K562 (cell line): ENCODE measurements around the gene CISD2. TPM values are rescaled to one million over a fixed set of nuclear protein-coding genes. Genes with fewer than 3 reads are reported as not detected.
"Not testable (repeated sequence)": the region's sequence is repeated elsewhere in the genome, so short reads cannot be mapped to it uniquely, and the experiment has no call there.

ENCODE experiments used
- ATAC-seq: fragments of 200-7000 bp; cut with Tn5 transposase; 3 replicates; pipeline ENCODE4 v1.9.1; 2020; ENCODE audit warnings: moderate library complexity
- BruUV-seq: library from RNA; stranded (reverse); fragments of 400-500 nt; replicated peaks from 2 replicates; lab custom pipeline; 2021; lab: Mats Ljungman, UMichigan
- CTCF ChIA-PET: fragments of 300-600 bp; formaldehyde crosslinking; extraction: SDS; loops from one replicate; lab custom pipeline; 2021; ENCODE audit warnings: low intra/inter-chr PET ratio; lab: Yijun Ruan, JAX
- POLR2A ChIA-PET: fragments of 300-600, 350-650 bp; sonication (Branson Sonifier 250); formaldehyde crosslinking; extraction: SDS; loops from one replicate; lab custom pipeline; 2021; ENCODE audit warnings: antibody characterized with exemption, inconsistent platforms; lab: Yijun Ruan, JAX
- DNase-seq, 4 experiments: peaks; one replicate each; pipeline versions ENCODE4 v3.0.0 to v3.0.0-alpha.2; 2011 to 2018; ENCODE audit warnings: low spot score in 3 of 4, mixed read lengths in 3 of 4; ENCODE audit errors: extremely low read depth in 1 of 4
- FAIRE-seq: peaks from 2 replicates; lab custom pipeline; 2011; peaks lifted over from hg19 to GRCh38; lab: Jason Lieb, UNC
- H2AFZ ChIP-seq: 2 replicates; pipeline ENCODE4 v1.6.0; 2011; ENCODE audit warnings: low read depth, low read length, control low read depth, inconsistent platforms
- H3K27ac ChIP-seq: fragments of 200-600 bp; 3 replicates; pipeline ENCODE4 v1.8.0; 2011; ENCODE audit warnings: low read depth, mild to moderate bottlenecking, control low read depth, inconsistent platforms, low read length, moderate library complexity, mixed read lengths; ENCODE audit errors: extremely low read depth
- H3K27me3 ChIP-seq, 2 experiments: fragments of 300-600 bp in 1 of 2; 2 replicates in 1 of 2; 3 replicates in 1 of 2; pipeline versions ENCODE4 v1.6.0 to v1.8.0; 2011; ENCODE audit warnings: inconsistent platforms in 2 of 2, low read length in 2 of 2, mild to moderate bottlenecking in 1 of 2, mixed read lengths in 1 of 2, moderate library complexity in 1 of 2; ENCODE audit not compliant: control insufficient read depth in 2 of 2, insufficient read depth in 2 of 2
- H3K36me3 ChIP-seq: fragments of 300-600 bp; 3 replicates; pipeline ENCODE4 v1.8.0; 2011; ENCODE audit warnings: mild to moderate bottlenecking, low read length, inconsistent platforms; ENCODE audit not compliant: control insufficient read depth, insufficient read depth
- H3K4me1 ChIP-seq, 2 experiments: fragments of 200-600 bp in 1 of 2; replicated peaks in 1 of 2; 2 replicates in 1 of 2; 3 replicates in 1 of 2; pipeline versions ENCODE4 v1.5.1 to v1.8.0; 2011; ENCODE audit warnings: inconsistent platforms in 2 of 2, low read length in 2 of 2, mild to moderate bottlenecking in 1 of 2, mixed read lengths in 1 of 2, moderate library complexity in 1 of 2; ENCODE audit not compliant: control insufficient read depth in 2 of 2, insufficient read depth in 2 of 2
- H3K4me2 ChIP-seq: 2 replicates; pipeline ENCODE4 v1.6.1; 2011; ENCODE audit warnings: low read length, control low read depth, inconsistent platforms, mixed read lengths; ENCODE audit not compliant: insufficient read depth
- H3K4me3 ChIP-seq: fragments of 200-600 bp; sonication (generic), shearing (Covaris generic); 2 replicates; pipeline ENCODE4 v1.5.1; 2016; ENCODE audit warnings: control low read depth, inconsistent platforms
- H3K79me2 ChIP-seq: fragments of 200-600 bp; 3 replicates; pipeline ENCODE4 v1.8.0; 2011; ENCODE audit warnings: low read length, inconsistent platforms; ENCODE audit not compliant: control insufficient read depth, insufficient read depth
- H3K9ac ChIP-seq, 2 experiments: 2 replicates each; pipeline versions ENCODE4 v1.6.0 to v1.6.1; 2011; ENCODE audit warnings: low read depth in 2 of 2, low read length in 2 of 2, control low read depth in 1 of 2, inconsistent platforms in 1 of 2, mild to moderate bottlenecking in 1 of 2, mixed read lengths in 1 of 2; ENCODE audit not compliant: insufficient read depth in 1 of 2
- H3K9me1 ChIP-seq: one replicate; pipeline ENCODE4 v1.6.0; 2011; ENCODE audit warnings: inconsistent platforms, mild to moderate bottlenecking, low read length, moderate library complexity; ENCODE audit not compliant: control insufficient read depth, insufficient read depth
- H3K9me3 ChIP-seq: replicated peaks from 2 replicates; pipeline ENCODE4 v1.5.1; 2011; ENCODE audit warnings: low read depth, low read length, inconsistent platforms; ENCODE audit not compliant: control insufficient read depth, insufficient read depth
- H4K20me1 ChIP-seq: replicated peaks from 2 replicates; pipeline ENCODE4 v1.6.1; 2011; ENCODE audit warnings: low read length, inconsistent platforms, mixed read lengths; ENCODE audit not compliant: control insufficient read depth, insufficient read depth
- BRF1 ChIP-seq: IDR thresholded peaks from 3 replicates; pipeline ENCODE4 v1.6.1; 2011; ENCODE audit warnings: borderline replicate concordance, mild to moderate bottlenecking; ENCODE audit not compliant: insufficient read length; ENCODE audit errors: extremely low read depth
- CBFA2T3 ChIP-seq: fragments of 450-650 bp; IDR thresholded peaks from 2 replicates; pipeline ENCODE4 v1.6.1; 2017
- DPF2 ChIP-seq: fragments of 450-650 bp; IDR thresholded peaks from 2 replicates; pipeline ENCODE4 v1.6.1; 2016
- ETV6 ChIP-seq, 3 experiments: fragments of 150-350 bp in 1 of 3; sonication (generic) in 1 of 3; formaldehyde crosslinking in 1 of 3; IDR thresholded peaks; 2 replicates each; pipeline versions ENCODE4 v1.6.1 to v1.8.0; 2014 to 2022; ENCODE audit warnings: borderline replicate concordance in 2 of 3, low read depth in 2 of 3, antibody characterized with exemption in 1 of 3, low read length in 1 of 3, mild to moderate bottlenecking in 1 of 3, missing genetic modification reagents in 1 of 3
- FOXA3 ChIP-seq, 2 experiments: fragments of 450-650 bp in 1 of 2; sonication (generic) in 1 of 2; formaldehyde crosslinking; IDR thresholded peaks in 1 of 2; conservative IDR thresholded peaks in 1 of 2; 2 replicates each; pipeline versions ENCODE4 v1.4.0 to v1.8.0; 2020 to 2022; ENCODE audit warnings: mild to moderate bottlenecking in 2 of 2, missing genetic modification reagents in 1 of 2
- FOXK2 ChIP-seq, 2 experiments: fragments of 450-650 bp; IDR thresholded peaks in 1 of 2; conservative IDR thresholded peaks in 1 of 2; 2 replicates each; pipeline ENCODE4 v1.6.1; 2016; ENCODE audit warnings: low read depth in 2 of 2, mild to moderate bottlenecking in 1 of 2
- MCM7 ChIP-seq, 2 experiments: fragments of 450-650 bp; IDR thresholded peaks; 2 replicates each; pipeline ENCODE4 v1.6.1; 2016 to 2018
- PHF20 ChIP-seq: fragments of 450-650 bp; IDR thresholded peaks from 2 replicates; pipeline ENCODE4 v1.6.1; 2018; ENCODE audit not compliant: partially characterized antibody
- YY1 ChIP-seq, 3 experiments: IDR thresholded peaks; 2 replicates each; pipeline ENCODE4 v1.6.1; 2011; ENCODE audit warnings: low read length in 2 of 3, mild to moderate bottlenecking in 2 of 3, moderate library complexity in 2 of 3, borderline replicate concordance in 1 of 3, control low read depth in 1 of 3, low read depth in 1 of 3; ENCODE audit not compliant: insufficient read depth in 3 of 3, insufficient replicate concordance in 2 of 3, control insufficient read depth in 1 of 3, insufficient read length in 1 of 3; ENCODE audit errors: extremely low read depth in 1 of 3
- ZNF12 ChIP-seq: sonication (generic); formaldehyde crosslinking; IDR thresholded peaks from 2 replicates; pipeline ENCODE4 v1.4.0; 2020; ENCODE audit warnings: mild to moderate bottlenecking, missing genetic modification reagents
- ZNF174 ChIP-seq: fragments of 250-450 bp; sonication (Bioruptor Pico); IDR thresholded peaks from 2 replicates; pipeline ENCODE4 v1.4.0; 2020; ENCODE audit warnings: mild to moderate bottlenecking
- ZNF3 ChIP-seq: fragments of 250-450 bp; sonication (Bioruptor Pico); IDR thresholded peaks from 2 replicates; pipeline ENCODE4 v1.5.0; 2021; ENCODE audit warnings: mild to moderate bottlenecking, moderate library complexity
- WGBS: fragments of 100-300 bp; shearing (Covaris generic); methylation state at CpG from one replicate; pipeline ENCODE4 v1.1.6; 2016; ENCODE audit warnings: low coverage, mixed read lengths; ENCODE audit not compliant: insufficient coverage; ENCODE audit errors: missing lambda C conversion rate; 5-methylcytosine and 5-hydroxymethylcytosine counted together
- in situ Hi-C: fragments of 300-500 bp; cut with MboI; formaldehyde crosslinking; loops from 4 replicates; pipeline ENCODE4 v1.15.0; 2018; ENCODE audit warnings: inconsistent platforms, mixed read lengths
- intact Hi-C: fragments of 100-400 bp; cut with micrococcal nuclease; formaldehyde crosslinking; loops from 2 replicates; pipeline ENCODE4 v1.14.2; 2022
- polyA plus RNA-seq, 8 experiments: library from polyadenylated mRNA; depleted of rRNA in 4 of 8; stranded (reverse) in 5 of 8; unstranded in 3 of 8; fragments of >200 nt; fragmentation: Nextera tagmentation in 2 of 8; fragmentation: Illumina TruSeq in 1 of 8; extraction: Ambion mirVana in 2 of 8; extraction: Trizol in 1 of 8; gene quantifications; 2 replicates each; pipeline versions ENCODE4 v1.2.1 to v1.2.3, GENCODE V29; 2011 to 2014; ENCODE audit warnings: inconsistent platforms in 1 of 8, missing spikeins in 1 of 8
- total RNA-seq, 7 experiments: library from RNA; depleted of rRNA in 6 of 7; stranded (reverse); fragments of >200 nt in 6 of 7; fragmentation: Illumina TruSeq in 2 of 7; extraction: Trizol in 2 of 7; gene quantifications; 2 replicates each; pipeline versions ENCODE4 v1.2.1 to v1.2.3, GENCODE V29; 2011 to 2021; ENCODE audit warnings: low replicate concordance in 1 of 7
- TF ChIP-seq, protein P1 (sequence below): fragments of 450-650 bp; IDR thresholded peaks from 2 replicates; pipeline ENCODE4 v1.6.1; 2018; ENCODE audit warnings: mild to moderate bottlenecking, low read depth; ENCODE audit not compliant: partially characterized antibody

The CISD2 gene
- total and polyA plus RNA-seq, 9 of the 15 experiments (the other 6 are each of a cell fraction or from before 2014, with no cell fraction given) = 37.8 to 91.4 (median 59.8) TPM

DNA sequence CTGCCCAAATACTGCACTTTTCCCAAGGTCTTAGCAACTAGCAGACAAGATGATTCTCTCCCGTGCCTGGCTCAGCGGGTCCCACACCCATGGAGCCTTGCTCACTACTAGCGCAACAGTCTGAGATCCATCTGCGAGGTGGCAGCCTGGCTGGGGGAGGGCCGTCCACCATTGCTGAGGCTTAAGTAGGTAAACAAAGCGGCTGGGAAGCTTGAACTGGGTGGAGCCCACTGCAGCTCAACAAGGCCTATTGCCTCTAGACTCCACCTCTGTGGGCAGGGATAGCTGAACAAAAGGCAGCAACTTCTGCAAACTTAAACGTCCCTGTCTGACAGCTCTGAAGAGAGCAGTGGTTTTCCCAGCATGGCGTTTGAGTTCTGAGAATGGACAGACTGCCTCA, 50.9 kb downstream of the CISD2 start:
- H3K9ac ChIP-seq, H3K4me1 ChIP-seq, H4K20me1 ChIP-seq, POLR2A ChIA-PET, intact Hi-C loops, ATAC-seq, H3K79me2 ChIP-seq, CTCF ChIA-PET, H3K9me1 ChIP-seq, in situ Hi-C loops, H3K36me3 ChIP-seq, BruUV-seq, H3K4me3 ChIP-seq, FAIRE-seq, H3K27ac ChIP-seq, H3K27me3 ChIP-seq, H3K9me3 ChIP-seq: not testable (repeated sequence)
- H2AFZ ChIP-seq = peak overlapping the region; percentile 82; the same call in 1 of the 2 replicates
- peak in 1 of 4 experiments; percentile 27 for DNase-seq
- whole genome bisulfite sequencing = 21% methylated on average over 8 of the region's 8 CpGs
- H3K4me2 ChIP-seq = peak overlapping the region; percentile 43
- TF ChIP-seq FOXK2 (conservative IDR thresholded peaks at IDR 0.05 in 1 of 2, IDR thresholded peaks at IDR 0.05 in 1 of 2; ENCODE audit: low read depth in 2 of 2) (0 out of 4 replicates have a peak, but pooled peaks of 1 of the 2 experiments have one; percentile 18), FOXA3 (CRISPR knock-in tag; conservative IDR thresholded peaks at IDR 0.05 in 1 of 2, IDR thresholded peaks at IDR 0.05 in 1 of 2) (peak; percentile 35 to 81; a peak in 3 of 4 replicates), YY1 (IDR thresholded peaks at IDR 0.05; ENCODE audit: borderline replicate concordance in 1 of 3, control insufficient read depth in 1 of 3, extremely low read depth in 1 of 3, insufficient read depth in 3 of 3, insufficient read length in 1 of 3, insufficient replicate concordance in 2 of 3, low read depth in 1 of 3, low read length in 2 of 3) (peak in 2 of 3 experiments; percentile 28 to 38)

DNA sequence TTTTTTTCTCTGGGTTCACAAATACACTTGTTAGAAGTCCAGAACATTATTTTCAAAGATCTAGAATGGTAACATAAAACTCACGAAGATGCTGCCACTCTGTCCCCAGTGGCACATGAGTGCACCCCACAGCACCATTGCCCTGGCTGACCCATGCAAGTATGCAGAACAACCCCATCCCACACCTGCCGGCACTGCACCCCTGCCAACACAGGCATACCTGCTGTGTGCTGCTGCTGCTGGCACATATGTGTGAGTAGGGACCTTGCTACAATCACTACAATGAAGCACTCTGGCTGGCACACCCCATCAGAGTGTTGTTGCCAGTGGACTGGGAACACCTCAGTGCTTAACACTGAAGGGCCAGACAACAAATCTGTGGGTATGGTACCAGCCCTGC, 66.9 kb downstream of the CISD2 start:
- no peak overlapping the region for H3K9ac ChIP-seq
- H3K4me3 ChIP-seq = no peak overlapping the region
- no peaks in the 10 kb centered on the region for H4K20me1 ChIP-seq
- no peak overlapping the region for H2AFZ ChIP-seq
- H3K79me2 ChIP-seq = no peaks in the 10 kb centered on the region
- FAIRE-seq (no peak), ATAC-seq (no peak), DNase-seq (no peak)
- no peaks in the 10 kb centered on the region; the same call in 1 of the 2 replicates for H3K9me3 ChIP-seq
- no peak overlapping the region for H3K4me2 ChIP-seq
- H3K9me1 ChIP-seq = no peaks in the 10 kb centered on the region
- in situ Hi-C loops (no loop called here), intact Hi-C loops (no loop called here)
- H3K27ac ChIP-seq = no peak overlapping the region
- ChIA-PET POLR2A (no interaction called here), CTCF (no interaction called here)
- peaks cover 0 to 4% of the 10 kb centered on the region in 2 experiments; a peak in 1 of 5 replicates for H3K27me3 ChIP-seq
- BruUV-seq = no TSS peak
- H3K36me3 ChIP-seq = no peaks in the 10 kb centered on the region
- no peaks in the 10 kb centered on the region for H3K4me1 ChIP-seq
- WGBS = 4% methylated on average over 2 of the region's 2 CpGs
- TF ChIP-seq CBFA2T3 (no peak), ETV6 (IDR thresholded peaks at IDR 0.05; ENCODE audit: borderline replicate concordance in 1 of 2, low read depth in 2 of 2, low read length in 1 of 2) (no peak), ETV6 (CRISPR knock-in tag; IDR thresholded peaks at IDR 0.05; ENCODE audit: borderline replicate concordance) (no peak), ZNF3 (CRISPR knock-in tag) (no peak), BRF1 (no peak), ZNF12 (CRISPR knock-in tag) (no peak), DPF2 (no peak), MCM7 (IDR thresholded peaks at IDR 0.05) (no peak), ZNF174 (CRISPR knock-in tag) (no peak), PHF20 (no peak)
- TF ChIP-seq, protein P1, sequence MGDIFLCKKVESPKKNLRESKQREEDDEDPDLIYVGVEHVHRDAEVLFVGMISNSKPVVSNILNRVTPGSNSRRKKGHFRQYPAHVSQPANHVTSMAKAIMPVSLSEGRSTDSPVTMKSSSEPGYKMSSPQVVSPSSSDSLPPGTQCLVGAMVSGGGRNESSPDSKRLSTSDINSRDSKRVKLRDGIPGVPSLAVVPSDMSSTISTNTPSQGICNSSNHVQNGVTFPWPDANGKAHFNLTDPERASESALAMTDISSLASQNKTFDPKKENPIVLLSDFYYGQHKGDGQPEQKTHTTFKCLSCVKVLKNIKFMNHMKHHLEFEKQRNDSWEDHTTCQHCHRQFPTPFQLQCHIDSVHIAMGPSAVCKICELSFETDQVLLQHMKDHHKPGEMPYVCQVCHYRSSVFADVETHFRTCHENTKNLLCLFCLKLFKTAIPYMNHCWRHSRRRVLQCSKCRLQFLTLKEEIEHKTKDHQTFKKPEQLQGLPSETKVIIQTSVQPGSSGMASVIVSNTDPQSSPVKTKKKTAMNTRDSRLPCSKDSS = no peak
